Stomach smooth muscle (tissue), 2 donors: ENCODE data around the gene RNF26.

Experiments
- H3K27ac ChIP-seq: one replicate; pipeline ENCODE4 v1.7.0; 2013; ENCODE audit warnings: mild to moderate bottlenecking, low read length, inconsistent platforms
- H3K27me3 ChIP-seq, 2 donors: one replicate each; pipeline ENCODE4 v1.7.0; 2013; ENCODE audit warnings: low read length in 2 of 2; ENCODE audit not compliant: insufficient read depth in 2 of 2, control insufficient read depth in 1 of 2
- H3K36me3 ChIP-seq, 2 donors: one replicate each; pipeline ENCODE4 v1.7.0; 2013; ENCODE audit warnings: low read length in 2 of 2; ENCODE audit not compliant: control insufficient read depth in 2 of 2, insufficient read depth in 2 of 2
- H3K4me1 ChIP-seq: one replicate; pipeline ENCODE4 v1.7.0; 2013; ENCODE audit warnings: low read length; ENCODE audit not compliant: control insufficient read depth, insufficient read depth
- H3K4me3 ChIP-seq, 2 donors: one replicate each; pipeline ENCODE4 v1.7.0; 2013; ENCODE audit warnings: low read length in 2 of 2
- H3K9ac ChIP-seq, 2 donors: one replicate each; pipeline ENCODE4 v1.7.0; 2013; ENCODE audit warnings: low read length in 2 of 2, mild to moderate bottlenecking in 1 of 2
- H3K9me3 ChIP-seq, 2 donors: one replicate each; pipeline ENCODE4 v1.7.0; 2013; ENCODE audit warnings: low read length in 2 of 2; ENCODE audit not compliant: control insufficient read depth in 2 of 2
- donor health status: healthy.
- donor health status: Pancreatic carcinoma.

Gene RNF26

DNA sequence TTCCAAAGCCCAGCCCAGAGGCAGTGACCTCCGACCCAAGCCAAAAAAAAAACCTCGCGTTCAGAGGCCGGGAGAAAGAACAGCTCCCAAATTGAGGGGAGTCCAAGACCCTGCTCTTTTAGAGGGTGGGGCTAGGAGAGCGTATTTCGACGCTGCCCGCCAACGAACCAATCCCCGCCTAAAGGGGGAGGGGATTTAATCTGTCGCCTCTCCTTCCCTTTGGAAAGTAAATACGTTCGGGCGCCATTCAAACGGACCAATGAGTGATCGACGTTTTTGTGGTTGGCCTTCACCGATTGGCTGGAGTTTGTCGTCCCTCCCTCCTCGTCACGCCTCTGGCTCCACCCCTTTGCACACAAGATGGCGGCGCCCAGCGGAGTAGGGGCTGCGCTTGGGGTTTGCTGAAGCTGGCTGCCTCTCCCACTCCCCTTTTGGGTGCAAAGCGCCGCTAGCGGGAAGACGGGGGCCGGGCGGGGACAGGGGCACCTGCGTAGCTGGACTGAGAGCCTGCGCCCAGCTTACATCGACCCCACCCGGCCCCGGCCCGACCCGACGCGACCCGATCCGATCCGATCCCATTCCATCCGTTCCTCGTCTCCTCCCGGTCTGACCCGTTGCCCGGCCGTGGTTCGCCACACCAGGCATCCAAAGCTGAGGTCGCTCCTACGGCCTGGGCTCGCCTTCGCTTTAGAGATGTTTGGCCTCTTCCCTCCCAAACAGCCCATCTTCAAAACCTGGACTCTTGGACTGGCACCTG lies at the start of gene RNF26:
Gene RNF26 (plus strand): TSS at position 354 of the 757 bp plus-strand sequence. CDS start 596 bp downstream, outside the sequence.
- peaks cover 0 to 5% of the 10 kb centered on the region in 2 donors for H3K36me3 ChIP-seq
- peak within 1 kb of the TSS; percentile 88 for H3K27ac ChIP-seq
- no peaks in the 10 kb centered on the region for H3K27me3 ChIP-seq
- H3K9me3 ChIP-seq = no peaks in the 10 kb centered on the region
- H3K4me1 ChIP-seq = peaks cover 41% of the 10 kb centered on the region
- peak within 1 kb of the TSS; percentile 93 for H3K4me3 ChIP-seq
- peak within 1 kb of the TSS; percentile 89 to 90 for H3K9ac ChIP-seq

DNA sequence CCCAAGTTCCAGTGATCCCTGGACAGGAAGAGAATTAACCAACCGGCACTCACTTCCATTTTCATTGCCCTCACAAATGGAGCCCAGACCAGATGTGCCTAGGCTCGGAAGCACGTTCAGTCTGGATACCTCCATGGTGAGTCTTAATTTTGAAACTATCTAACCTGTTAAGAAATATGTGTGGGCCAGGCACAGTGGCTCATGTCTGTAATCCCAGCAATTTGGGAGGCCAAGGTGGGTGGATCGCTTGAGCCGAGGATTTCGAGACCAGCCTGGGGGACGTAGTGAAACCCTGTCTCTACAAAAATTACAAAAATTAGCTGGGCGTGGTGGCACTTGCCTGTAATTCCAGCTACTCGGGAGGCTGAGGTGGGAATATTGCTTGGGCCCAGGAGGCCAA lies 48.9 kb upstream of the RNF26 start:
- Histone ChIP-seq H3K27ac (no peak overlapping the region), H3K36me3 (peaks cover 12 to 13% of the 10 kb centered on the region in 2 donors), H3K4me1 (peaks cover 4% of the 10 kb centered on the region), H3K27me3 (no peaks in the 10 kb centered on the region), H3K4me3 (no peak overlapping the region), H3K9ac (no peak overlapping the region), H3K9me3 (no peaks in the 10 kb centered on the region)

GRCh38 chr11:119288219-119288618 lies 46.1 kb upstream of the RNF26 start:
- Histone ChIP-seq H3K36me3 (peaks cover 15% of the 10 kb centered on the region in 2 donors), H3K9ac (no peak overlapping the region), H3K27ac (peak overlapping the region; percentile 58), H3K9me3 (peaks cover 0 to 4% of the 10 kb centered on the region in 2 donors), H3K4me1 (peaks cover 4% of the 10 kb centered on the region), H3K27me3 (no peaks in the 10 kb centered on the region), H3K4me3 (no peak overlapping the region)

- Histone ChIP-seq H3K27me3 (no peaks in the 10 kb centered on the region), H3K4me3 (no peak overlapping the region), H3K27ac (no peak overlapping the region), H3K9me3 (peaks cover 0 to 4% of the 10 kb centered on the region in 2 donors), H3K9ac (no peak overlapping the region), H3K4me1 (no peaks in the 10 kb centered on the region), H3K36me3 (peaks cover 6 to 11% of the 10 kb centered on the region in 2 donors)
Observed at GRCh38 chr11:119290894-119291497, 43.3 kb upstream of the RNF26 start.

GRCh38 chr11:119293461-119293860 lies 40.9 kb upstream of the RNF26 start:
- peaks cover 8% of the 10 kb centered on the region for H3K4me1 ChIP-seq
- no peaks in the 10 kb centered on the region for H3K27me3 ChIP-seq
- peaks cover 8 to 12% of the 10 kb centered on the region in 2 donors for H3K36me3 ChIP-seq
- H3K9me3 ChIP-seq = peaks cover 0 to 4% of the 10 kb centered on the region in 2 donors
- no peak overlapping the region for H3K27ac ChIP-seq
- H3K4me3 ChIP-seq = no peak overlapping the region
- no peak overlapping the region for H3K9ac ChIP-seq

DNA sequence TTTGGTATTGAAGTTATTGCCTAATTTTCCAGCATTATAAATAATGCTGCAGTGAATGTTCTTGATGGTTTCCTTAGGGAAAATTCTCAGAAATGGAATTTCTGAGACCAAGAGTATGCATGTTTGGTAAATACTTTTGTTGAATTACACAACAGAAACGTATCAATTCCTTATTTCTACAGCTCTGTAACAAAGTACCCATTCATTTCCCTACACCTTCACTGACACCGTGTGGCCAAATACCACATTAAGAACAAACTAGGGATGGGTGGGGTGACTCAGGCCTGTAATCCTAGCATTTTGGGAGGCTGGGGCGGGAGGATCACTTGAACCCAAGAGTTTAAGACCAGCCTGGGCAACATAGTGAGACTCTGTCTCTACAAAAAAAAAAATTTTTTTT lies 39.1 kb upstream of the RNF26 start:
- Histone ChIP-seq H3K9me3 (peaks cover 0 to 4% of the 10 kb centered on the region in 2 donors), H3K36me3 (peaks cover 13 to 21% of the 10 kb centered on the region in 2 donors), H3K4me1 (peaks cover 24% of the 10 kb centered on the region), H3K4me3 (no peak overlapping the region), H3K9ac (no peak overlapping the region), H3K27ac (no peak overlapping the region), H3K27me3 (no peaks in the 10 kb centered on the region)

DNA sequence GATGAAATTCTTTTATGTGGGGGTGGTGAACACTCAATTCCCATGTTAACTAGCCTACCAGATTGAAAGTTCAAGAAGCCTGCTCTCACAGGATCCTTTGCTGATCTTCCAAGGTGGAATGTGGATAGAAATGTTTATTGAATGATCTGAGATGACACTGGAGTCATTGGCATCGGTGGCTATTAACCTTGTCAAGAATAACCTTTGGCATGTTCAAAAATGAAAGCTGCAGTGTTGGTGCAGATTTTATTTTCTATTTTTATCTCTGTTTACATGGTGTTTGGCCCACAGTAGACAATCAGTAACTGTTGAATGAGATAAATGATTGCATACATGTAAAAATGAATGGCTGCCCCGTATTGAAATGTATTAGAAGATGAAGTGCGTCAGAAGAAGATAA lies 36.4 kb upstream of the RNF26 start:
- Histone ChIP-seq H3K4me3 (no peak overlapping the region), H3K4me1 (peaks cover 38% of the 10 kb centered on the region), H3K9ac (no peak overlapping the region), H3K9me3 (no peaks in the 10 kb centered on the region), H3K36me3 (peaks cover 16 to 24% of the 10 kb centered on the region in 2 donors), H3K27me3 (no peaks in the 10 kb centered on the region), H3K27ac (peak overlapping the region; percentile 77)

DNA sequence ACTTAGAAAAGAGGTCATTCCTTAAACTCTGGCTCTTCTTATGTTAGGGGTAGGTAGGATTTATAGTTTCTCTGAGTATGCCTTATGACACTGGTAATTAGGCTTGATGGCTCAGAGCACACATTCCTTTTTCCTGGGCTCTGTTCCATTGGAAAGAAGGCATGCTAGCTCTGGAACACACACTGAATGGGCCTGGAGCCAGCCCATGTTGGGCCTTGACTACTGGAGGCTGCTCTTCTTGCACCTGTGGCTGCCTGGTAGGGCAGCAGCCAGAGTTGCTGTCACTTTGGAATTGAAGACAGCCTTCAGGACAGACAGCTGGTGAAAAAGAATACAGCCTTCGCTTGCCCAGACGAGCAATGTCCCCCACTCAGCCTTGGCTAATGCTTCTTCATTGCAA lies 35.6 kb upstream of the RNF26 start:
- Histone ChIP-seq H3K9ac (no peak overlapping the region), H3K36me3 (peaks cover 18 to 29% of the 10 kb centered on the region in 2 donors), H3K27ac (peak overlapping the region; percentile 77), H3K27me3 (no peaks in the 10 kb centered on the region), H3K4me1 (peaks cover 38% of the 10 kb centered on the region), H3K4me3 (no peak overlapping the region), H3K9me3 (no peaks in the 10 kb centered on the region)

DNA sequence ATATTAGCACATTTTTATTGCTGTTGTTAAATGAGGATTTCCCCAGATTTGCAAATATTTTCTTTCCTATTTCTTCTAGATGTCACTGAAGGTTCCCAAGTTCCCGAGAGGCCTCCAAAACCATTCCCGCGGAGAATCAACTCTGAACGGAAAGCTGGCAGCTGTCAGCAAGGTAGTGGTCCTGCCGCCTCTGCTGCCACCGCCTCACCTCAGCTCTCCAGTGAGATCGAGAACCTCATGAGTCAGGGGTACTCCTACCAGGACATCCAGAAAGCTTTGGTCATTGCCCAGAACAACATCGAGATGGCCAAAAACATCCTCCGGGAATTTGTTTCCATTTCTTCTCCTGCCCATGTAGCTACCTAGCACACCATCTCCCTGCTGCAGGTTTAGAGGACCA lies 34.9 kb upstream of the RNF26 start:
- Histone ChIP-seq H3K27me3 (no peaks in the 10 kb centered on the region), H3K27ac (peak overlapping the region; percentile 77), H3K36me3 (peaks cover 23 to 31% of the 10 kb centered on the region in 2 donors), H3K9me3 (no peaks in the 10 kb centered on the region), H3K4me3 (no peak overlapping the region), H3K9ac (no peak overlapping the region), H3K4me1 (peaks cover 38% of the 10 kb centered on the region)

GRCh38 chr11:119300198-119300964 lies 33.9 kb upstream of the RNF26 start:
- no peak overlapping the region for H3K9ac ChIP-seq
- H3K9me3 ChIP-seq = no peaks in the 10 kb centered on the region
- peak overlapping the region; percentile 77 for H3K27ac ChIP-seq
- peaks cover 23 to 35% of the 10 kb centered on the region in 2 donors for H3K36me3 ChIP-seq
- H3K27me3 ChIP-seq = no peaks in the 10 kb centered on the region
- no peak overlapping the region for H3K4me3 ChIP-seq
- H3K4me1 ChIP-seq = peaks cover 41% of the 10 kb centered on the region
